ENCODE data around the gene VTCN1.
"Not testable (repeated sequence)": the region's sequence is repeated elsewhere in the genome, so short reads cannot be mapped to it uniquely, and the experiment has no call there.

VTCN1 gene

DNA sequence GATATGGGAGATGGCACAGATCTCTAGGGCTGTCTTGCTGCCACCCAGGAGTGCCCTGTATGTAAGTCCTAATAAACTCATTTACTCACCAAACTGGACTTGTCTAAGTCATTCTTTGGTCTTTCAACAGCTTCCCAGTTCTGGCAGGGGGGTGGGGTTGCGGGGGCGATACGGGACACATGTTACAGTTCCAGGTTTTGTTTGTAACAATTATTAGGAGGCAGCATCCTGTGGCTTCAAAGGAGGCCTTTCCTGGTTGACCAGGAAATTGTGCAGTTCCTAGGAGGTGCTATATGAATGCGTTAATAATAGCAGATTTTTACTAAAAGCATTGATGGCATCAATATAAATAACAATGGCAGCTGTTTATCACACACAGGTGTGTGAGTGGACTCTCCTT is 46.5 kb downstream of the VTCN1 start:
- H3K4me1 Mint-ChIP-seq (ENCODE audit: low read depth) = peaks cover 4% of the 10 kb centered on the region
- no peaks in the 10 kb centered on the region for H3K36me3 Mint-ChIP-seq (ENCODE audit: low read depth)
- peaks cover 30% of the 10 kb centered on the region for H3K27me3 Mint-ChIP-seq
- H3K4me3 Mint-ChIP-seq = no peak overlapping the region
- no peaks in the 10 kb centered on the region for H3K9me3 Mint-ChIP-seq
- no peak overlapping the region for H3K27ac Mint-ChIP-seq

DNA sequence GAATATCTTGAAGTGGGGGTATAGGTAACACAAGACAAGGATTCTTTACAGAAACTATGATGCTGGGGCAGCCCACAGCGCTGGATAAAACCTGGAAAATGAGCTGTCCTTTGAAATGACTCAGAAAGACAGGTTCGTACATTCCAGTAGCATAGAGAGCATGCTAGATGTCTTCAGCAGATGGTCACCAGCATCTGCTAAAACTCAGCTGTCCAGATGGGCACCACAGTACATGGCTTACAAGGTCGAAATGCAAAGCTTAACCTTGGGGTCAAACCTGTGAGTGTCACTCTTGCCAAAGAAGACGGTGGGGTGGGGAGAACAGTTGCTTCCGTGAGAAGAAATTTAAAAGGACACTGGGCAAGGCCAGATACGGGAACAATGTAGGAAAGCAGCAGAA is 47.9 kb downstream of the VTCN1 start:
- H3K4me3 Mint-ChIP-seq = no peak overlapping the region
- H3K9me3 Mint-ChIP-seq = no peaks in the 10 kb centered on the region
- H3K36me3 Mint-ChIP-seq (ENCODE audit: low read depth) = no peaks in the 10 kb centered on the region
- peaks cover 4% of the 10 kb centered on the region for H3K4me1 Mint-ChIP-seq (ENCODE audit: low read depth)
- H3K27me3 Mint-ChIP-seq = peaks cover 37% of the 10 kb centered on the region
- H3K27ac Mint-ChIP-seq = no peak overlapping the region

- Mint-ChIP-seq H3K36me3 (ENCODE audit: low read depth) (no peaks in the 10 kb centered on the region), H3K27ac (no peak overlapping the region), H3K4me1 (ENCODE audit: low read depth) (no peaks in the 10 kb centered on the region), H3K9me3 (no peaks in the 10 kb centered on the region), H3K4me3 (no peak overlapping the region), H3K27me3 (peaks cover 37% of the 10 kb centered on the region)
These were observed 48.8 kb downstream of the VTCN1 start for GRCh38 chr1:117161887-117162286.

DNA sequence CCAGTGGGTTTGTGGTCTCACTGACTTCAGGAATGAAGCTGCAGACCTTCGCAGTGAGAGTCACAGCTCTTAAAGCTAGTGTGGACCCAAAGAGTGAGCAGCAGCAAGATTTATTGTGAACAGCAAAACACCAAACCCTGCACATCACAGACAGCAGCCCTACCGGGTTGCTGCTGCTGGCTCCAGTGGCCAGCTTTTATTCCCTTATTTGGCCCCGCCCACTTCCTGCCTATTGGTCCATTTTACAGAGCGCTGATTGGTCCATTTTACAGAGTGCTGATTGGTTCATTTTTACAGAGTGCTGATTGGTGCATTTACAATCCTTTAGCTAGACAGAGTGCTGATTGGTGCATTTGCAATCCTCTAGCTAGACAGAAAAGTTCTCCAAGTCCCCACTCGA is 59.4 kb downstream of the VTCN1 start:
- H3K27me3 Mint-ChIP-seq; H3K4me3 Mint-ChIP-seq; H3K27ac Mint-ChIP-seq; H3K9me3 Mint-ChIP-seq; H3K36me3 Mint-ChIP-seq (ENCODE audit: low read depth); H3K4me1 Mint-ChIP-seq (ENCODE audit: low read depth): not testable (repeated sequence)

GRCh38 chr1:117150316-117150715 is 60.4 kb downstream of the VTCN1 start:
- peaks cover 10% of the 10 kb centered on the region for H3K27me3 Mint-ChIP-seq

DNA sequence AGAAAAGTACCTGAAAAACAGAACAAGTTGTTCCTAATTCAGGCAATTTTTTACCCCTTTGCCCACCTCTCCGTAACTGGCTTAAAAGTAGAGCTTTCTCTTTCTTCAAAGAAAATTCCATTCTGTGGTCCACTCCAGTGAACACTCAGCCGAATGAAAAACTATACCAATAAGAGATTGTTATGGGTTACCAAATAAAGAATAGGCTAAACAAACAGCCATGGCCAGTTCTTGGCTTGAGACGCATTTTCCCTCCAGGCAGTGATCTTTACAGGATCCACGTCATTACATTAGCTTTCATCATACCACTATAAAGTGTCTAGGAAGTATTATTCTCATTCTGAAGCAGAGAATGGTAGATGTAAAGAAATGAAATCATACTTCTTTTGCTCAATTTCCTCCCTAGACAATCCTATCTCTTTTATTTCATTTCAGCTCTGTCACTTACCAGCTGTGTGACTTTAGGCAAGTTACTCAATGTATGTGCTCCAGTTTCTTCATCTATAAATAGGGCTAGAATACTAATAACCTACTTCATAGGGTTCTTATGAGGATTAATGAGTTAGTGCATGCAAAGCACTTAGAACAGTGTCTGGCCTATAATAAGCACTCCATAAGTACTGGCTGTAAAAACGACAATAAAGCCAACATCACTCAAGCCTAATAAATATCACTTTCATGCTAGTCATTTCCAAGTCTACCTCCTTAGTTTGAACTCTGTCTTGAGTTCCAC is 62.7 kb downstream of the VTCN1 start:
- Mint-ChIP-seq H3K9me3 (no peaks in the 10 kb centered on the region), H3K4me1 (ENCODE audit: low read depth) (no peaks in the 10 kb centered on the region), H3K4me3 (no peak overlapping the region), H3K36me3 (ENCODE audit: low read depth) (no peaks in the 10 kb centered on the region), H3K27me3 (peaks cover 10% of the 10 kb centered on the region), H3K27ac (no peak overlapping the region)

More at GRCh38 chr1:117150316-117150715, 60.4 kb downstream of the VTCN1 start:
- Mint-ChIP-seq H3K27ac (no peak overlapping the region), H3K36me3 (ENCODE audit: low read depth) (no peaks in the 10 kb centered on the region), H3K4me1 (ENCODE audit: low read depth) (no peaks in the 10 kb centered on the region), H3K4me3 (no peak overlapping the region), H3K9me3 (no peaks in the 10 kb centered on the region)

DNA sequence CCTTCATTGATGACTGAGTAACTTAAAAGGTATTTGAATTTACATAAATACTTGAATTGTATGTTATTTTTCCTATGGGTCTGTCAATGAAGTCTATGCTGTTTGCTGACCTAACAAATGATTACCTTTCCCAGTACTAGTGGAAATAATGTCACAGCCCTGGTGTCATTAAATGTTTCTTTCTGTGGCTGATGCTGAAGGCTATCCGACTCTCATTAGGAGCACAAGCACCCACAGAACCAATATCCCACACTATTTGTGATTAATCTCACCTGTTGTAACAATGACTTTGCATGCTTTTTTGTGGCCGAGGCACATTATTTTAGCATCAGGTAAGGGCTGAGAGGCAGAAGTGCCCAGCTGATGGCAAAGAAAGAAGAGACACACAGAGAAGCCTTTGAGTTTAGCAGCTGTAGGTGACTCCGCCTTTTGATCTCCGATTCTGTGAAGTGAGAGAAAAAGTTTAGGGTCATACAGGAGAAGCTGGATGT is 63.3 kb downstream of the VTCN1 start:
- H3K4me1 Mint-ChIP-seq (ENCODE audit: low read depth) = no peaks in the 10 kb centered on the region
- H3K27me3 Mint-ChIP-seq = peaks cover 10% of the 10 kb centered on the region
- H3K36me3 Mint-ChIP-seq (ENCODE audit: low read depth) = no peaks in the 10 kb centered on the region
- no peak overlapping the region for H3K27ac Mint-ChIP-seq
- no peaks in the 10 kb centered on the region for H3K9me3 Mint-ChIP-seq
- H3K4me3 Mint-ChIP-seq = no peak overlapping the region

DNA sequence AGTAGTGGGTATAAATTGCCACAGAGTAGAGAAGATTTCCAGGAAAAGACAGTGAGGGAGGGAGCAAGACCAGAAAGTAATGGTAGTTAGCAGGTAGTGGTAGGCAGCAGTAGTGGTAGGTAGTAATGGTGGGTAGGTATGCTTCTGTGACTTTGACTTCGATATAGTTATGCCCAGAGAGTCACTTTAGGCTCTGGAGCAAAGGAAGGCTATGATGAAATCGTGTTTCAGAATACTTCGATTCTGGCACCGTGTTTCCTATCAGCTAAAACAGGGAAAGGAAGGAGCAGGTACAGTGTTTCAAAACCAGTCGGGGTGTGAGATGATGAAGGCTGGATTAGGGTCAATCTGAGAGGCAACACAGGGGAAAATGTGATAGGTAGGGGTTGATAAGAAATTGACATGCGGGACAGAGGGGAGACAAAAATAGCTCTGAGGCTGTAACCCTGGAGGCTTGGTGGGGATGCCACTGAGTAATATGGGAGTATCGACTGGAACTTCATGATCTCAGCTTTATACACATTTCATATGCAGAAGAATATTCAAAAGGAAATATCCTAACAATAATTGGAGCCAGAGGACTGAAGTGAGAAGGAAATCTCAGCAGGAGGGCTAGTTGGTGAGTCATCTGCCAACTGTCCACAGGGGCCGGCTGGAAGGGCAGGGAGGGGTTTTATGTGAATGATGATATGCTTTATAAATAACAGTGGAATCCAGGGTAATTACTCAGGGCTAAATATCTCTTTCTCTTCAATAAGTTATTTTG is 64.0 kb downstream of the VTCN1 start:
- Mint-ChIP-seq H3K4me1 (ENCODE audit: low read depth) (no peaks in the 10 kb centered on the region), H3K27me3 (peaks cover 10% of the 10 kb centered on the region), H3K4me3 (no peak overlapping the region), H3K9me3 (no peaks in the 10 kb centered on the region), H3K36me3 (ENCODE audit: low read depth) (no peaks in the 10 kb centered on the region), H3K27ac (no peak overlapping the region)

GRCh38 chr1:117146072-117146471 is 64.7 kb downstream of the VTCN1 start:
- H3K36me3 Mint-ChIP-seq (ENCODE audit: low read depth) = no peaks in the 10 kb centered on the region

DNA sequence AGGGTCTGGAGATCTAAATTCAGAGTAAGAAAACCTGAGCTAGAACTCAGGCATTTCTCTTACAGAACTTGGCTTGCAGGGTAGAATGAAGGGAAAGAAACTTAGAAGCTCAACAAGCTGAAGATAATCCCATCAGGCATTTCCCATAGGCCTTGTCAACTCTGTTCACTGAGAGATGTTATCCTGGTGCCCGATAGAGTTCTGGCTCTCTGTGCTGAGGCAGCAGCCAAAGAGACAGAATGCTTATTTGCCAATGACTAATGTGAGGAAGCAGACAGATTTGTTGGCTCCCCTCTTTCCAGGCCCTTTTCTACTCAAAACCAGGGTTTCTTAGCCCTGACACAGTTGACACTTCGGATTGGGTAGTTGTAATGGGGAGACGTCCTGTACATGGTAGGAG is 66.9 kb downstream of the VTCN1 start:
- Mint-ChIP-seq H3K9me3 (no peaks in the 10 kb centered on the region), H3K27ac (no peak overlapping the region), H3K36me3 (ENCODE audit: low read depth) (no peaks in the 10 kb centered on the region), H3K4me3 (no peak overlapping the region), H3K27me3 (peaks cover 10% of the 10 kb centered on the region), H3K4me1 (ENCODE audit: low read depth) (no peaks in the 10 kb centered on the region)

More at GRCh38 chr1:117146072-117146471, 64.7 kb downstream of the VTCN1 start:
- no peaks in the 10 kb centered on the region for H3K4me1 Mint-ChIP-seq (ENCODE audit: low read depth)
- no peak overlapping the region for H3K4me3 Mint-ChIP-seq
- H3K27ac Mint-ChIP-seq = no peak overlapping the region
- no peaks in the 10 kb centered on the region for H3K9me3 Mint-ChIP-seq
- peaks cover 10% of the 10 kb centered on the region for H3K27me3 Mint-ChIP-seq

- Mint-ChIP-seq H3K4me3 (no peak overlapping the region), H3K27ac (no peak overlapping the region), H3K27me3 (peaks cover 10% of the 10 kb centered on the region), H3K36me3 (ENCODE audit: low read depth) (no peaks in the 10 kb centered on the region), H3K4me1 (ENCODE audit: low read depth) (no peaks in the 10 kb centered on the region), H3K9me3 (no peaks in the 10 kb centered on the region)
These were observed 67.6 kb downstream of the VTCN1 start for GRCh38 chr1:117143172-117143571.

DNA sequence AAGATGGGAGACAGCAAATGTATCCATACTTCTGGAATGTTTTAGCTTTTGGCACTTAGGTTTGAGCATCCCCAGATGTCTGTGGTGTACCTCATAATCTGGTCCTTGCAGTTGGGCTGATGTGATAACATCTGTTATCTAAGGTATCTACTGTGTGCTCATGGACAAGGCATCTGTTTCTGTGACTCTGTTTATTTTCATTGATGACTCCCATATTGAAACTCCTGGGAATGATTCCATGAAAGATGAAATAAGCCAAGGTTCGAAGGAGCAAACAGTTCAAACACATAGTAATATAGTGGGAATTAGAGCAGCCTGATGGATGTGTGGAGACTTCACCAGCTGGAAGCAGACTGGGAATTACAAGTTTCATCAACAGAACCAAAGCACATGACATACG is 68.5 kb downstream of the VTCN1 start:
- H3K9me3 Mint-ChIP-seq = no peaks in the 10 kb centered on the region
- H3K27me3 Mint-ChIP-seq = peaks cover 10% of the 10 kb centered on the region
- no peaks in the 10 kb centered on the region for H3K36me3 Mint-ChIP-seq (ENCODE audit: low read depth)
- H3K4me3 Mint-ChIP-seq = no peak overlapping the region
- H3K4me1 Mint-ChIP-seq (ENCODE audit: low read depth) = no peaks in the 10 kb centered on the region
- no peak overlapping the region for H3K27ac Mint-ChIP-seq

GRCh38 chr1:117138561-117138960 is 72.2 kb downstream of the VTCN1 start:
- H3K4me1 Mint-ChIP-seq (ENCODE audit: low read depth) = no peaks in the 10 kb centered on the region

GRCh38 chr1:117138106-117138505 is 72.6 kb downstream of the VTCN1 start:
- Mint-ChIP-seq H3K36me3 (ENCODE audit: low read depth) (no peaks in the 10 kb centered on the region), H3K27me3 (peaks cover 12% of the 10 kb centered on the region), H3K27ac (no peak overlapping the region), H3K4me1 (ENCODE audit: low read depth) (no peaks in the 10 kb centered on the region), H3K4me3 (no peak overlapping the region), H3K9me3 (no peaks in the 10 kb centered on the region)

More at GRCh38 chr1:117138561-117138960, 72.2 kb downstream of the VTCN1 start:
- no peak overlapping the region for H3K27ac Mint-ChIP-seq
- peaks cover 8% of the 10 kb centered on the region for H3K27me3 Mint-ChIP-seq
- no peak overlapping the region for H3K4me3 Mint-ChIP-seq
- H3K9me3 Mint-ChIP-seq = no peaks in the 10 kb centered on the region
- H3K36me3 Mint-ChIP-seq (ENCODE audit: low read depth) = no peaks in the 10 kb centered on the region

- no peak overlapping the region for H3K4me3 Mint-ChIP-seq
- H3K27ac Mint-ChIP-seq = no peak overlapping the region
- no peaks in the 10 kb centered on the region for H3K9me3 Mint-ChIP-seq
- H3K36me3 Mint-ChIP-seq (ENCODE audit: low read depth) = no peaks in the 10 kb centered on the region
- H3K4me1 Mint-ChIP-seq (ENCODE audit: low read depth) = no peaks in the 10 kb centered on the region
- H3K27me3 Mint-ChIP-seq = peaks cover 13% of the 10 kb centered on the region
These were observed 73.4 kb downstream of the VTCN1 start for GRCh38 chr1:117137281-117137855.
